LoVo (cell line): ENCODE results near the gene NOX3.
"Not testable (repeated sequence)": the region's sequence is repeated elsewhere in the genome, so short reads cannot be mapped to it uniquely, and the experiment has no call there.

Experiments
- DNase-seq: peaks from one replicate; pipeline ENCODE4 v3.0.0-alpha.2; 2016; ENCODE audit warnings: low spot score

NOX3 gene

GRCh38 chr6:155364844-155365437 is 90.7 kb downstream of the NOX3 start:
- no peak for DNase-seq

GRCh38 chr6:155364021-155364420 is 91.6 kb downstream of the NOX3 start:
- DNase-seq: not testable (repeated sequence)

DNA sequence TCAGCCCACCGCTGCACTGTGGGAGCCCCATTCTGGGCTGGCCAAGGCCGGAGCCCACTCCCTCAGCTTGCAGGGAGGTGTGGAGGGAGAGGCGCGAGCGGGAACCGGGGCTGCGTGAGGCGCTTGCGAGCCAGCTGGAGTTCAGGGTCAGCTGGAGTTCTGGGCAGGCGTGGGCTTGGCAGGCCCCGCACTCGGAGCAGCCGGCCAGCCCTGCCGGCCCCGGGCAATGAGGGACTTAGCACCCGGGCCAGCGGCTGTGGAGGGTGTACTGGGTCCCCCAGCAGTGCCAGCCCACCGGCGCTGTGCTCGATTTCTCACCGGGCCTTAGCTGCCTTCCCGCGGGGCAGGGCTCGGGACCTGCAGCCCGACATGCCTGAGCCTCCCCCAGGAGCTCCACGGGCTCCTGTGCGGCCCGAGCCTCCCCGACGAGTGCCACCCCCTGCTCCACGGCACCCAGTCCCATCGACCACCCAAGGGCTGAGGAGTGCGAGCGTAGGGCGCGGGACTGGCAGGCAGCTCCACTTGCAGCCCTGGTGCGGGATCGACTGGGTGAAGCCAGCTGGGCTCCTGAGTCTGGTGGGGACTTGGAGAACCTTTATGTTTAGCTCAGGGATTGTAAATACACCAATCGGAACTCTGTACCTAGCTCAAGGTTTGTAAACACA is 92.5 kb downstream of the NOX3 start:
- not testable (repeated sequence) for DNase-seq

GRCh38 chr6:155354167-155354566 is 101.5 kb downstream of the NOX3 start:
- DNase-seq: no peak

GRCh38 chr6:155352811-155353210 is 102.8 kb downstream of the NOX3 start:
- DNase-seq: no peak

- no peak for DNase-seq
Observed at GRCh38 chr6:155352130-155352420, 103.6 kb downstream of the NOX3 start.

DNA sequence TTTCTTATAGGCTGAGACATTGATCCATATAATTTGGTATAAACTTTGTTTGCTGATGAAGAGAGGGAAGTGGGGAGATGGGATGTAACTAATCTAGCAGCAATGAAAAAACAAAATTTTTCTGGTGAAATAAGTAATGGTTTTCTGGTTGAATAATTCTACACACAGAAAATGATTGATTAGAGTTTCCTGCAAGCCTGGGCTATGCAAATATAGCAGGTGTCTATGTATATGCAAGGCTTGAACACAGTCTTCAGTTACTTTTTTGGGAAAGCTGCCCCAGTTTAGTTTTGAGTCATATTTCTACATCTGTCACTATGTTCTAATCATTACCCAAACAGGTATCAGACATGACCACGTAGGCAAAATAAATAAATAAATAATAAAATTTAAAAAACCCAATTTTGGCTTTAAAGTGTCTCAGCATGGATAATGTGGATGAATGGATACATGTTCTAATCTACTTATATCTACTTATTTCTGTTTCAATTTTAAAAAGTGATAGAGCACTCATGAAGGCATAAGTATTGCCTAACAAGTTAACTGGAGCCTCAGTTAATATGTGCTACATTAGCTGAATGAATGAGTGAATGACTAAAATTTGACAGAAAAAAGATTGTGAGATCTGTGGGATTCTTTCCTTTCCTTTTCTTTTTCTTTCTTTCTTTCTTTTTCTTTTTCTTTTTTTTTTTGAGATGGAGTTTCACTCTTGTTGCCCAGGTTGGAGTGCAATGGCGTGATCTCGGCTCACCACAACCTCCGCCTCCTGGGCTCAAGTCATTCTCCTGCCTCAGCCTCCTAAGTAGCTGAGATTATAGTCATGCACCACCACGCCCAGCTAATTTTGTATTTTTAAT is 104.1 kb downstream of the NOX3 start:
- no peak for DNase-seq

- no peak for DNase-seq
Observed at GRCh38 chr6:155349956-155350355, 105.7 kb downstream of the NOX3 start.

- no peak for DNase-seq
Observed at GRCh38 chr6:155349129-155349528, 106.5 kb downstream of the NOX3 start.

- no peak for DNase-seq
Observed at GRCh38 chr6:155347800-155348199, 107.8 kb downstream of the NOX3 start.

DNA sequence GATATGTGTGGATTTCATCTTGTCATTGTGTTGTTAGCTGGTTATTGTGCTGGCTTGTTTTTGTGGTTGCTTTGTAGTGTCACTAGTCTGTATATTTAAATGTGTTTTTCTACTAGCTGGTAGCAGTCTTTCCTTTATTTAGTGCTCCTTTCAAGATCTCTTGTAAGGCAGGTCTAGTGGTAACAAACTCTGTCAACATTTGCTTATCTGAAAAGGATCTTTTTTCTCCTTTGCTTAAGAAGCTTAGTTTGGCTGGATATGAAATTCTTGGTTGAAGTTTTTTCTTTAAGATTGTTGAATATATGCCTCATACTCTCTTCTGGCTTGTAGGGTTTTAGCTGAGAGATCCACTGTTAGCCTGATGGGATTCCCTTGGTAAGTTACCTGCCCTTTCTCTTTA is 108.7 kb downstream of the NOX3 start:
- DNase-seq: no peak
